ENCODE measurements around the gene KCNQ5.

The KCNQ5 gene

DNA sequence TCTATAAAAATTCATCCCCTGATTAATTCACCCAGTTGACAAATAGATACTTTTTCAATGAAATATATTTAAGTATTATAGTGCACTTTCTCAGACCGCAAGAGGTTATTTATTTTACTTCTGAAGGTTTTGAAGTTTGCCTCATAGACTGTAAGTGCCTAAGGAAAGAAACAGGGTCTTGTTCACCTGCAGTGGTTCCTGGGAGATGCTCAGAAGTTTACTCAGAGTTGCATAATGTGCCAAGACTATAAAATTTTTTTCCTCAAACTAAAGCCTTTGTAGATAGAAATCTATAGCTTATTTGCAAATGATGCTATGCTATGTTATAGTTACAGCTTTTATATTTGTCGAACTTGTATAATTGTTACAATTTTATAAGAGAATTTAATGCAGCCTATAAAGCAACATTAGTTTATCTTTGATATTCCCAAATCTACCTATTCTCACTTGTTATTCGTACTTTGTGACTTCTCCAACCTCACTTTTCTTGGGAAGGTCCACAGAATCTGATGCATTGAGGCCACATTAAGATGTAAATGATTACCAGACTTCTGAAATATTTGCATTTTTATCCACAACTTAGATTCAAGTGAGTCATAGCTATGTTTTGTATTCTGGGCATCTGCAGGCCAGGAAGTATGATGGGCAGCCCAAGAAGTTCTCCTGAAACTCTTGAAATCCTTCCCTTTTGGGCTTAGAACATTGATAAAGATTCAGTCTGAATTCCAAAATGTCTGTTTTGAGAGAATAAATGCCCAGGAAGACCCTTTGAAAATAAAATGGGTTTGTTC, 35.7 kb downstream of the KCNQ5 start:
- TF ChIP-seq CTCF (IDR thresholded peaks at IDR 0.05; ENCODE audit: control insufficient read depth, extremely low read depth, insufficient read depth), result no peak
- no peak for DNase-seq (ENCODE audit: low read depth)
- no peak overlapping the region for H3K4me3 ChIP-seq (ENCODE audit: low read depth, low read length)

DNA sequence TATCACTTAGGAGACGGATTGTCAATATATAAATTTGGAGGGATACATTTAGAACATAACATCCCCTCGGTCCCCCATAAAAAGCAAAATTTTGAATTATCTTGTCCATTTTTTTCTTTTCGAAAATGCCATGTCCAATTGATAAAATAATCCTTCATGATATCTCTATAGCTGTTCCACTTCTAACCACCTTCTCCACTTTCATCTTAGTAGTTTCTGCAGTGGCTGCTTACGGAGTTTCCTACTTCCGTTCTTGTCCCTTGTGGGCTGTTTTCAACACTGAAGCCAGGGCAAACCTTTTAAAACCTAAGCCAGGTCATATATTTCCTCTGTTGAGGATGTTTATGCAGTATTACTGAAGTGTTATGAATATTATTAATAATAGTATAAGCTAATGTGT, 37.9 kb downstream of the KCNQ5 start:
- DNase-seq (ENCODE audit: low read depth), result no peak
- no peak for TF ChIP-seq CTCF (IDR thresholded peaks at IDR 0.05; ENCODE audit: control insufficient read depth, extremely low read depth, insufficient read depth)
- H3K4me3 ChIP-seq (ENCODE audit: low read depth, low read length), result no peak overlapping the region

- DNase-seq (ENCODE audit: low read depth), result no peak
- TF ChIP-seq CTCF (IDR thresholded peaks at IDR 0.05; ENCODE audit: control insufficient read depth, extremely low read depth, insufficient read depth), result no peak
- H3K4me3 ChIP-seq (ENCODE audit: low read depth, low read length), result no peak overlapping the region
These were observed 39.5 kb downstream of the KCNQ5 start for GRCh38 chr6:72661411-72661810.

- H3K4me3 ChIP-seq (ENCODE audit: low read depth, low read length), result no peak overlapping the region
- DNase-seq (ENCODE audit: low read depth), result no peak
- TF ChIP-seq CTCF (IDR thresholded peaks at IDR 0.05; ENCODE audit: control insufficient read depth, extremely low read depth, insufficient read depth), result no peak
These were observed 43.7 kb downstream of the KCNQ5 start for GRCh38 chr6:72665599-72665998.

DNA sequence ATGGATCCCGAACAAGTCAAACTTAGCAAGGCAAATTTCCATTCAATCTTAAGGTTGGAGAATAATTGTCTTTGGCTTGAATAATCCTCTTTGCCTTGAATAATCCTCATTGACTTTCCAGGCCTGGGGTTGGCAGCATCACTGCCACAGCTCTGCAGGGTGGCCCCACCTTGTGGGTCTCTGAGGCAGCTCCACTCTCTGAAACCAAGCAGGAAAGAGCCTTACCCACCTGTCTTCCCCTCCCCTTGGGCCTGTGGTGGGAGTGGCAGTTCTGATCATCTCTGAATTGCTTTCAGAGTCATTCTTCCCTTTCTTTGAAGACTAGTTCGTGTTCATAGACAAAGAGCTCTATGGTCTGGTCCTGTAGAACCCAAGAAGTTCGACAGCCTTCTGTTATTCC, 47.5 kb downstream of the KCNQ5 start:
- no peak for DNase-seq (ENCODE audit: low read depth)
- TF ChIP-seq CTCF (IDR thresholded peaks at IDR 0.05; ENCODE audit: control insufficient read depth, extremely low read depth, insufficient read depth), result no peak
- no peak overlapping the region for H3K4me3 ChIP-seq (ENCODE audit: low read depth, low read length)

GRCh38 chr6:72672906-72673305, 51.0 kb downstream of the KCNQ5 start:
- H3K4me3 ChIP-seq (ENCODE audit: low read depth, low read length), result no peak overlapping the region
- no peak for DNase-seq (ENCODE audit: low read depth)
- no peak for TF ChIP-seq CTCF (IDR thresholded peaks at IDR 0.05; ENCODE audit: control insufficient read depth, extremely low read depth, insufficient read depth)

GRCh38 chr6:72674842-72675241, 53.0 kb downstream of the KCNQ5 start:
- no peak for TF ChIP-seq CTCF (IDR thresholded peaks at IDR 0.05; ENCODE audit: control insufficient read depth, extremely low read depth, insufficient read depth)
- no peak overlapping the region for H3K4me3 ChIP-seq (ENCODE audit: low read depth, low read length)
- no peak for DNase-seq (ENCODE audit: low read depth)
